A549 (cell line): ENCODE measurements around the gene LYZL1. TPM values are rescaled to one million over a fixed set of nuclear protein-coding genes. Genes with fewer than 3 reads are reported as not detected.
"Not testable (repeated sequence)": the region's sequence is repeated elsewhere in the genome, so short reads cannot be mapped to it uniquely, and the experiment has no call there.

Experiments
- ATAC-seq, 2 experiments: fragments of 200-7000 bp in 1 of 2; fragments of >200 bp in 1 of 2; cut with Nextera tagmentation in 1 of 2; cut with Tn5 transposase in 1 of 2; 3 replicates each; pipeline versions ENCODE4 v1.8.0 to v1.9.1; 2018 to 2020; ENCODE audit warnings: mild to moderate bottlenecking in 1 of 2, moderate library complexity in 1 of 2
- CTCF ChIA-PET: fragments of 300-600 bp; sonication (Branson Sonifier 250); formaldehyde crosslinking; extraction: SDS; loops from one replicate; lab custom pipeline; 2021; ENCODE audit warnings: antibody characterized with exemption, inconsistent platforms; lab: Yijun Ruan, JAX
- POLR2A ChIA-PET: fragments of 350-600 bp; formaldehyde crosslinking; extraction: SDS; loops from one replicate; lab custom pipeline; 2021; ENCODE audit warnings: antibody characterized with exemption, inconsistent platforms; lab: Yijun Ruan, JAX
- DNase-seq, 2 experiments: peaks; one replicate each; pipeline versions ENCODE4 v3.0.0 to v3.0.0-alpha.2; 2011 to 2016; ENCODE audit warnings: low read depth in 1 of 2, low spot score in 1 of 2
- FAIRE-seq: peaks from 2 replicates; lab custom pipeline; 2011; peaks lifted over from hg19 to GRCh38; lab: Jason Lieb, UNC
- H3K27ac ChIP-seq, 2 experiments: fragments of >200 bp; sonication (Bioruptor Twin); formaldehyde crosslinking; 3 replicates each; pipeline ENCODE4 v1.5.1; 2016 to 2017
- H3K4me1 ChIP-seq: fragments of >200 bp; sonication (Bioruptor Twin); formaldehyde crosslinking; 3 replicates; pipeline ENCODE4 v1.6.1; 2016
- H3K4me2 ChIP-seq: fragments of >200 bp; sonication (Bioruptor Twin); formaldehyde crosslinking; 3 replicates; pipeline ENCODE4 v1.6.1; 2016
- H3K4me3 ChIP-seq: fragments of >200 bp; sonication (Bioruptor Twin); formaldehyde crosslinking; 3 replicates; pipeline ENCODE4 v1.5.1; 2016
- H3K9me3 ChIP-seq: fragments of >200 bp; sonication (Bioruptor Twin); formaldehyde crosslinking; 3 replicates; pipeline ENCODE4 v1.6.1; 2016
- BHLHE40 ChIP-seq: IDR thresholded peaks from 2 replicates; pipeline ENCODE4 v1.6.1; 2012; ENCODE audit warnings: low read depth, low read length, inconsistent platforms
- CBX2 ChIP-seq: fragments of 200-600 bp; sonication (generic); IDR thresholded peaks from 2 replicates; pipeline ENCODE4 v1.6.1; 2016; ENCODE audit warnings: low read depth, mild to moderate bottlenecking, borderline replicate concordance
- CBX8 ChIP-seq: fragments of 200-600 bp; sonication (generic); IDR thresholded peaks from 2 replicates; pipeline ENCODE4 v1.6.1; 2016
- CHD2 ChIP-seq: fragments of 150-350 bp; IDR thresholded peaks from 2 replicates; pipeline ENCODE4 v1.6.1; 2014; ENCODE audit warnings: low read length; ENCODE audit not compliant: partially characterized antibody
- FOSB ChIP-seq: fragments of 250-450 bp; sonication (Bioruptor Pico); IDR thresholded peaks from 2 replicates; pipeline ENCODE4 v1.5.0; 2020; ENCODE audit warnings: mild to moderate bottlenecking, moderate library complexity
- JUN ChIP-seq, 2 experiments: fragments of >200 bp; sonication (Bioruptor Twin); formaldehyde crosslinking; IDR thresholded peaks; 2 replicates in 1 of 2; 3 replicates in 1 of 2; pipeline ENCODE4 v1.6.1; 2016 to 2017
- KDM1A ChIP-seq: fragments of 200-600 bp; sonication (generic); IDR thresholded peaks from 2 replicates; pipeline ENCODE4 v1.6.1; 2016; ENCODE audit warnings: low read depth, mild to moderate bottlenecking
- RAD21 ChIP-seq, 2 experiments: fragments of >200 bp in 1 of 2; sonication (Bioruptor Twin) in 1 of 2; formaldehyde crosslinking in 1 of 2; IDR thresholded peaks in 1 of 2; conservative IDR thresholded peaks in 1 of 2; 2 replicates in 1 of 2; 3 replicates in 1 of 2; pipeline ENCODE4 v1.6.1; 2012 to 2018; ENCODE audit warnings: inconsistent platforms in 1 of 2
- RARB ChIP-seq: fragments of 250-450 bp; sonication (Bioruptor Pico); IDR thresholded peaks from 2 replicates; pipeline ENCODE4 v1.8.0; 2021; ENCODE audit warnings: mild to moderate bottlenecking, moderate library complexity
- TFCP2L1 ChIP-seq: fragments of 250-450 bp; sonication (Bioruptor Pico); IDR thresholded peaks from 2 replicates; pipeline ENCODE4 v1.5.0; 2021; ENCODE audit warnings: mild to moderate bottlenecking
- TP53 ChIP-seq: fragments of 250-450 bp; sonication (Bioruptor Pico); IDR thresholded peaks from 2 replicates; pipeline ENCODE4 v1.5.0; 2021; ENCODE audit warnings: mild to moderate bottlenecking, moderate library complexity
- WGBS: methylation state at CpG from one replicate; pipeline ENCODE4 v1.1.6; 2017; ENCODE audit errors: missing lambda C conversion rate; 5-methylcytosine and 5-hydroxymethylcytosine counted together
- polyA plus RNA-seq, 4 experiments: library from polyadenylated mRNA; depleted of rRNA in 3 of 4; stranded (reverse); fragments of >200 nt; fragmentation: RNase III in 1 of 4; extraction: RNeasy Plus Mini Kit Qiagen cat#74134 plus additional on column Dnase treatment in 1 of 4; gene quantifications; 2 replicates in 3 of 4; 3 replicates in 1 of 4; pipeline ENCODE4 v1.2.3, GENCODE V29; 2011 to 2017
- TF ChIP-seq, protein P1 (sequence below): fragments of >200 bp; sonication (Bioruptor Twin); formaldehyde crosslinking; IDR thresholded peaks from 3 replicates; pipeline ENCODE4 v1.6.1; 2016
- TF ChIP-seq, protein P2 (sequence below): fragments of >200 bp; sonication (Bioruptor Twin); formaldehyde crosslinking; IDR thresholded peaks from 2 replicates; pipeline ENCODE4 v1.6.1; 2016
- TF ChIP-seq, protein P3 (sequence below): IDR thresholded peaks from 2 replicates; pipeline ENCODE4 v1.6.1; 2012; ENCODE audit warnings: low read depth, borderline replicate concordance
- TF ChIP-seq, protein P4 (sequence below): fragments of 150-350 bp; IDR thresholded peaks from 2 replicates; pipeline ENCODE4 v1.6.1; 2014; ENCODE audit warnings: low read depth, mild to moderate bottlenecking, low read length
- TF ChIP-seq, protein P5 (sequence below): IDR thresholded peaks from 2 replicates; pipeline ENCODE4 v1.6.1; 2012
- TF ChIP-seq, protein P6 (sequence below): fragments of 250-450 bp; sonication (Bioruptor Pico); IDR thresholded peaks from 2 replicates; pipeline ENCODE4 v1.5.0; 2020; ENCODE audit warnings: low read depth, mild to moderate bottlenecking, moderate library complexity

The LYZL1 gene
- polyA plus RNA-seq, 2 of the 4 experiments (the other 2 are of a cell fraction), result not detected

DNA sequence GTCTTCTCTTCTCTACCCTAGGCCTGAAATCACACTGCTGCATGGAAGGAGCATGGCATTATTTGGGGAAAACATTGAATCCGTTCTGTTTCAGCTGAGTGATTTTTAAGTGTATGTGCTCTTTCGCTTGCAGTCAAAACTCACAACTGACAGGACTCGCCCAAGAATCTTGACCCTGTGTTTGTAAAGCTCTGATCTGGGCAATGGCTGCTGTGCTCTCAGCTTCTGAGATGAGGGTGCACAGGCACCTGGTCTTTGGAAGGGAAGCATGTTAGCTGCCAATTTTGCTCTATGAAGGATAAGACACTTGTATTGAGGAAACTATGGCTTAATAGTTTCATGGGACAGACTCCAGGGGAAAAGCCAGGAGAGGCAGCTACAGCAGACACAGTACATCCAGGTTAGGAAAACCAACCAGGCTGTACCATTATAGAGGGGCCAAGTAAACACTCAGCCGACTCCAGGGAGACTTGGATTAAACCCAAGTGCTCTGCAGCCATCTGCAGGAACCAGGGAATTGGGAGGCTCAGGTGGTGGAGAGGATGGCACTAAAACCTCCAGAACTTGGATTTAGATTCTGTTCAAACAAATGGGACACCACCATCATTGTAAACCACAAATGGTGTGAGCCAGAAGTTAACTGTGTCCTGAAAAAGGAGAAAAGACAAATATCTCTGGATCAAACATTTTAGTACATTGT lies 43.3 kb downstream of the LYZL1 start:
- TF ChIP-seq FOSB (CRISPR knock-in tag), result no peak
- TF ChIP-seq, protein P1, sequence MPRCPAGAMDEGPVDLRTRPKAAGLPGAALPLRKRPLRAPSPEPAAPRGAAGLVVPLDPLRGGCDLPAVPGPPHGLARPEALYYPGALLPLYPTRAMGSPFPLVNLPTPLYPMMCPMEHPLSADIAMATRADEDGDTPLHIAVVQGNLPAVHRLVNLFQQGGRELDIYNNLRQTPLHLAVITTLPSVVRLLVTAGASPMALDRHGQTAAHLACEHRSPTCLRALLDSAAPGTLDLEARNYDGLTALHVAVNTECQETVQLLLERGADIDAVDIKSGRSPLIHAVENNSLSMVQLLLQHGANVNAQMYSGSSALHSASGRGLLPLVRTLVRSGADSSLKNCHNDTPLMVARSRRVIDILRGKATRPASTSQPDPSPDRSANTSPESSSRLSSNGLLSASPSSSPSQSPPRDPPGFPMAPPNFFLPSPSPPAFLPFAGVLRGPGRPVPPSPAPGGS, result no peak
- TF ChIP-seq CHD2, result no peak
- no peak for TF ChIP-seq CBX8
- H3K27ac ChIP-seq, result no peak overlapping the region
- WGBS, result 72% methylated on average over 4 of the region's 4 CpGs
- no peaks in the 10 kb centered on the region for H3K9me3 ChIP-seq
- ATAC-seq (no peak), DNase-seq (no peak), FAIRE-seq (no peak)
- H3K4me3 ChIP-seq, result no peak overlapping the region
- ChIA-PET CTCF (interaction anchor here (1.3 kb wide), 1 partner anchor 19 kb away, joined by 3 read pairs; no protein-coding TSS in a partner anchor), POLR2A (no interaction called here)
- no peak overlapping the region for H3K4me2 ChIP-seq
- H3K4me1 ChIP-seq, result peaks cover 7% of the 10 kb centered on the region; the same call in 2 of the 3 replicates

DNA sequence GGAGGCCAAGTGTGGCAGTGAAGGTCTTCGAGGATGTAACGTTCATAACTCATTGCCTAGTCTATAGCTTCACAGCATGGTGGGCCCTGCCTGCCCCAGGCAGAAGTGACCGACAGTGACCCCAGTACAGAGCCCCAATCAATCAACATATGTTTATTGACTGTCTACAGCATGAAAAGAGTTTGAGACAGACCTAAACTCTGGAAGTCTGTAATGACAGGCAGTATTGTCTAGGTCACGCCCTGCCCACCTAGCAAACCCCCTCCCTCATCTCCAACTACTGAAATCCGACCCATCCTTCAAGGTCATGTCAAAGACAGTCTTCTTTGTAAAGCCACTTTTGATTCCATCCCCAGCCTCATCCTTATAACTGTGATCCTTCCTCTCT lies 43.9 kb downstream of the LYZL1 start:
- ChIA-PET POLR2A (no interaction called here), CTCF (interaction anchor here (0.6 to 1.3 kb wide), 2 partner anchors 19 to 669 kb away, joined by 3 read pairs; no protein-coding TSS in a partner anchor)
- H3K4me3 ChIP-seq, result no peak overlapping the region
- TF ChIP-seq CBX2 (no peak), BHLHE40 (no peak), TFCP2L1 (CRISPR knock-in tag) (no peak), KDM1A (no peak), JUN (IDR thresholded peaks at IDR 0.05) (no peak)
- TF ChIP-seq, protein P2, sequence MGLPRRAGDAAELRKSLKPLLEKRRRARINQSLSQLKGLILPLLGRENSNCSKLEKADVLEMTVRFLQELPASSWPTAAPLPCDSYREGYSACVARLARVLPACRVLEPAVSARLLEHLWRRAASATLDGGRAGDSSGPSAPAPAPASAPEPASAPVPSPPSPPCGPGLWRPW, result no peak
- TF ChIP-seq, protein P3, sequence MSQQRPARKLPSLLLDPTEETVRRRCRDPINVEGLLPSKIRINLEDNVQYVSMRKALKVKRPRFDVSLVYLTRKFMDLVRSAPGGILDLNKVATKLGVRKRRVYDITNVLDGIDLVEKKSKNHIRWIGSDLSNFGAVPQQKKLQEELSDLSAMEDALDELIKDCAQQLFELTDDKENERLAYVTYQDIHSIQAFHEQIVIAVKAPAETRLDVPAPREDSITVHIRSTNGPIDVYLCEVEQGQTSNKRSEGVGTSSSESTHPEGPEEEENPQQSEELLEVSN, result no peak
- TF ChIP-seq, protein P4, sequence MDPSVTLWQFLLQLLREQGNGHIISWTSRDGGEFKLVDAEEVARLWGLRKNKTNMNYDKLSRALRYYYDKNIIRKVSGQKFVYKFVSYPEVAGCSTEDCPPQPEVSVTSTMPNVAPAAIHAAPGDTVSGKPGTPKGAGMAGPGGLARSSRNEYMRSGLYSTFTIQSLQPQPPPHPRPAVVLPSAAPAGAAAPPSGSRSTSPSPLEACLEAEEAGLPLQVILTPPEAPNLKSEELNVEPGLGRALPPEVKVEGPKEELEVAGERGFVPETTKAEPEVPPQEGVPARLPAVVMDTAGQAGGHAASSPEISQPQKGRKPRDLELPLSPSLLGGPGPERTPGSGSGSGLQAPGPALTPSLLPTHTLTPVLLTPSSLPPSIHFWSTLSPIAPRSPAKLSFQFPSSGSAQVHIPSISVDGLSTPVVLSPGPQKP, result no peak
- TF ChIP-seq, protein P1, result no peak
- DNase-seq, result no peak
- no peak for ATAC-seq
- 43% methylated on average over 5 of the region's 5 CpGs for WGBS
- no peaks in the 10 kb centered on the region for H3K9me3 ChIP-seq
- no peak overlapping the region for H3K4me2 ChIP-seq
- no peak overlapping the region for H3K27ac ChIP-seq
- peaks cover 1% of the 10 kb centered on the region; the same call in 1 of the 3 replicates for H3K4me1 ChIP-seq
- no peak for FAIRE-seq

DNA sequence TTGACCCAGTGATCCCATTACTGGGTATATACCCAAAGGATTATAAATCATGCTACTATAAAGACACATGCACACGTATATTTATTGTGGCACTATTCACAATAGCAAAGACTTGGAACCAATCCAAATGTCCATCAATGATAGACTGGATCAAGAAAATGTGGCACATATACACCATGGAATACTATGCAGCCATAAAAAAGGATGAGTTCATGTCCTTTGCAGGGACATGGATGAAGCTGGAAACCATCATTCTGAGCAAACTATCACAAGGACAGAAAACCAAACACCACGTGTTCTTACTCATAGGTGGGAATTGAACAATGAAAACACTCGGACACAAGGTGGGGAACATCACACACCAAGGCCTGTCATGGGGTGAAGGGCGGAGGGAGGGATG lies 48.7 kb downstream of the LYZL1 start:
- H3K27ac ChIP-seq, H3K4me1 ChIP-seq, POLR2A ChIA-PET, CTCF ChIA-PET, ATAC-seq, H3K4me3 ChIP-seq, H3K9me3 ChIP-seq, H3K4me2 ChIP-seq, FAIRE-seq, DNase-seq: not testable (repeated sequence)
- 36% methylated on average over 4 of the region's 4 CpGs for WGBS

DNA sequence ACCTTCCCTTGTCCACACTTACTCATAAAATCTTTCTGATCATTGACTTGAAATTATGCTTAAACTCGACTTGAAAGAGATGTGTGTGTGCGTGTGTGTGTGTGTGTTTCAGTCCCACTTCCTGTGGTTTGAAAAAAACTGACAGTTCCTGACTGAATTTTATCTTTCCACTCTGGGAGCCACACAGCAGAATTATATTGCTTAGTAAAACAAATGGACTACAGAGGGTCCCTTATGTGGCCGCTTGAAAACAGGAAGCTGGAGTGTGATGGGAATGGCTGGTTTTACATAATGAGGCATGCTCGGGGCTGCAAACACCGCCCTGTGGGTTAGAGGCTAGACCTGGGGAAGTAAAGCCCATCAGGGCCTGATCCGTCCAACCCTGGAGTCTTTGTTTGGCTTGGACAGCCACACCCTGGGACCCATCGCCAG lies 54.8 kb downstream of the LYZL1 start:
- no peak for FAIRE-seq
- DNase-seq, result no peak
- Histone ChIP-seq H3K27ac (no peak overlapping the region), H3K4me3 (no peak overlapping the region), H3K4me1 (no peaks in the 10 kb centered on the region), H3K4me2 (no peak overlapping the region), H3K9me3 (peaks cover 13% of the 10 kb centered on the region; the same call in 1 of the 3 replicates)
- POLR2A ChIA-PET, result no interaction called here
- 45% methylated on average over 6 of the region's 7 CpGs for WGBS
- CTCF ChIA-PET, result interaction anchor here (1.5 kb wide), 1 partner anchor 46 kb away, joined by 3 read pairs; no protein-coding TSS in a partner anchor
- no peak for ATAC-seq
- TF ChIP-seq, protein P5, sequence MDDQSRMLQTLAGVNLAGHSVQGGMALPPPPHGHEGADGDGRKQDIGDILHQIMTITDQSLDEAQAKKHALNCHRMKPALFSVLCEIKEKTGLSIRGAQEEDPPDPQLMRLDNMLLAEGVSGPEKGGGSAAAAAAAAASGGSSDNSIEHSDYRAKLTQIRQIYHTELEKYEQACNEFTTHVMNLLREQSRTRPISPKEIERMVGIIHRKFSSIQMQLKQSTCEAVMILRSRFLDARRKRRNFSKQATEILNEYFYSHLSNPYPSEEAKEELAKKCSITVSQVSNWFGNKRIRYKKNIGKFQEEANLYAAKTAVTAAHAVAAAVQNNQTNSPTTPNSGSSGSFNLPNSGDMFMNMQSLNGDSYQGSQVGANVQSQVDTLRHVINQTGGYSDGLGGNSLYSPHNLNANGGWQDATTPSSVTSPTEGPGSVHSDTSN, result no peak
- TF ChIP-seq FOSB (CRISPR knock-in tag) (no peak), RAD21 (conservative IDR thresholded peaks at IDR 0.05 in 1 of 2, IDR thresholded peaks at IDR 0.05 in 1 of 2) (no peak), TP53 (no peak), RARB (CRISPR knock-in tag) (no peak)
- TF ChIP-seq, protein P1, result no peak
- TF ChIP-seq, protein P6, sequence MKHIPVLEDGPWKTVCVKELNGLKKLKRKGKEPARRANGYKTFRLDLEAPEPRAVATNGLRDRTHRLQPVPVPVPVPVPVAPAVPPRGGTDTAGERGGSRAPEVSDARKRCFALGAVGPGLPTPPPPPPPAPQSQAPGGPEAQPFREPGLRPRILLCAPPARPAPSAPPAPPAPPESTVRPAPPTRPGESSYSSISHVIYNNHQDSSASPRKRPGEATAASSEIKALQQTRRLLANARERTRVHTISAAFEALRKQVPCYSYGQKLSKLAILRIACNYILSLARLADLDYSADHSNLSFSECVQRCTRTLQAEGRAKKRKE (CRISPR knock-in tag), result no peak
